ENCODE data around the gene RAB11FIP3. TPM values are rescaled to one million over a fixed set of nuclear protein-coding genes. Genes with fewer than 3 reads are reported as not detected.

The RAB11FIP3 gene
- total and polyA plus RNA-seq, 9 of the 15 experiments (the other 6 are each of a cell fraction or from before 2014, with no cell fraction given) = 0.46 to 13.1 (median 4.3) TPM

DNA sequence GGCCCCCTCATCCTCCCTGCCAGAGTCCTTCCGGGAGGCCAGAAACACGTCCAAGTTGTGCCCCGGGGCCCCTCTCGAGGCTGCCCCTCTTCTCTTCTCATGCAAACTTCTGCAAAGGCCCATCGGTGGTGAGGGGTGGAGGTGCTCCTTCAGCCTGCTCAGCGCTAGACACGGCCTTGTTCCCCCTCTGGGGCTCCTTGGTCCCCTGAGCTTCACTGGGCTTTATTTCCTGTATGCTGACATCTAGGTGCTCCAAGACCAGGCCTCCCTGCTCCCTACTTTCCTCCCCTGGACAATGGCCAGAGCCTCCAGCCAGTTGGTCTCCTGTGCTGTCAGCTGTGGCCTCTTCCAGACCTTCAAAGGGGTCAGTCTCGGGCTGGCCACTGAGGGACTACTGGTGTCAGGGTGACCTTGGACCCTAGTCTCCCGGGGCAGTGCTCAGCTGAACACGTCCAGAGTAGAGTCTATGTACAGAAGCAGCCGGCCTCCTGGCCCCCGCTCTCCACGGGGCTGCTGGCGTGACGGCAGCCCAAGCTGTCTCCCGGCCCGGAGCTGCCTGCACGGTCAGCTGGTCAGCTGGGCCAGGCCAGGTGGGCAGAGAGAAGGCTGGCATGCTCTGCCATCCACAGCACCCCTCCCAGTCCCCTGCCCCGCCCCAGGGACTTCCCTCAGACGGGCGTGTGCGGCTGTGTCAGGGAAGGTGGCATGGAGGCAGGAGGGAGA, 133.0 kb downstream of the RAB11FIP3 start (continued):
- TF ChIP-seq, protein P1, sequence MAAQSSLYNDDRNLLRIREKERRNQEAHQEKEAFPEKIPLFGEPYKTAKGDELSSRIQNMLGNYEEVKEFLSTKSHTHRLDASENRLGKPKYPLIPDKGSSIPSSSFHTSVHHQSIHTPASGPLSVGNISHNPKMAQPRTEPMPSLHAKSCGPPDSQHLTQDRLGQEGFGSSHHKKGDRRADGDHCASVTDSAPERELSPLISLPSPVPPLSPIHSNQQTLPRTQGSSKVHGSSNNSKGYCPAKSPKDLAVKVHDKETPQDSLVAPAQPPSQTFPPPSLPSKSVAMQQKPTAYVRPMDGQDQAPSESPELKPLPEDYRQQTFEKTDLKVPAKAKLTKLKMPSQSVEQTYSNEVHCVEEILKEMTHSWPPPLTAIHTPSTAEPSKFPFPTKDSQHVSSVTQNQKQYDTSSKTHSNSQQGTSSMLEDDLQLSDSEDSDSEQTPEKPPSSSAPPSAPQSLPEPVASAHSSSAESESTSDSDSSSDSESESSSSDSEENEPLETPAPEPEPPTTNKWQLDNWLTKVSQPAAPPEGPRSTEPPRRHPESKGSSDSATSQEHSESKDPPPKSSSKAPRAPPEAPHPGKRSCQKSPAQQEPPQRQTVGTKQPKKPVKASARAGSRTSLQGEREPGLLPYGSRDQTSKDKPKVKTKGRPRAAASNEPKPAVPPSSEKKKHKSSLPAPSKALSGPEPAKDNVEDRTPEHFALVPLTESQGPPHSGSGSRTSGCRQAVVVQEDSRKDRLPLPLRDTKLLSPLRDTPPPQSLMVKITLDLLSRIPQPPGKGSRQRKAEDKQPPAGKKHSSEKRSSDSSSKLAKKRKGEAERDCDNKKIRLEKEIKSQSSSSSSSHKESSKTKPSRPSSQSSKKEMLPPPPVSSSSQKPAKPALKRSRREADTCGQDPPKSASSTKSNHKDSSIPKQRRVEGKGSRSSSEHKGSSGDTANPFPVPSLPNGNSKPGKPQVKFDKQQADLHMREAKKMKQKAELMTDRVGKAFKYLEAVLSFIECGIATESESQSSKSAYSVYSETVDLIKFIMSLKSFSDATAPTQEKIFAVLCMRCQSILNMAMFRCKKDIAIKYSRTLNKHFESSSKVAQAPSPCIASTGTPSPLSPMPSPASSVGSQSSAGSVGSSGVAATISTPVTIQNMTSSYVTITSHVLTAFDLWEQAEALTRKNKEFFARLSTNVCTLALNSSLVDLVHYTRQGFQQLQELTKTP (IDR thresholded peaks at IDR 0.05; ENCODE audit: low read depth in 1 of 2, partially characterized antibody in 2 of 2) = no peak

DNA sequence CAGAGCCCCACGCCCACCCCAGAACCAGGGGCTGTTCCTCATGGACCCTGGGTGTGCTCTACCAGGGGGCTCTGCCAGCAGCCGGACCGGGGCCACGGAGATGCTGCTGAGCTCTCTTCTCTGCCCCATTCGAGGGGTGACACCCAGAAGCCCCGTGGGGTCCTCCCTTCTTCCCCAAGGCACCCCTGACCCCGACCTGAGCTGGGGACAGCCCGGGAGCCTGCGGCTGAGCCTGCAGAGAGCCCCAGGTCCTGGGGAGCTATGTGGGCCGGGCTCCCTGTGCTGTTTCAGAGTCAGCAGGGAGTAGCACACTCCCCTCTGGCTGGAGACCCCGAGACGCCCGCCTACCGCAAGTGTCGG, 133.6 kb downstream of the RAB11FIP3 start:
- ATAC-seq (no peak), DNase-seq (ENCODE audit: extremely low read depth in 1 of 4, low spot score in 3 of 4) (no peak), FAIRE-seq (no peak)
- CTCF ChIA-PET (ENCODE audit: low intra/inter-chr PET ratio) = no interaction called here
- H3K36me3 ChIP-seq (ENCODE audit: control insufficient read depth, insufficient read depth, low read length) = peaks cover 2% of the 10 kb centered on the region; the same call in 1 of the 3 replicates
- no peaks in the 10 kb centered on the region for H3K9me3 ChIP-seq (replicated peaks; ENCODE audit: control insufficient read depth, insufficient read depth, low read depth, low read length)
- H3K27ac ChIP-seq (ENCODE audit: extremely low read depth, low read depth, low read length) = no peak overlapping the region
- POLR2A ChIA-PET = interaction anchor here (0.6 to 1.0 kb wide), 2 partner anchors 32 to 1000 kb away, joined by 3 read pairs; partner anchors contain the start of gene CAPN15
- peaks cover 0 to 92% of the 10 kb centered on the region in 2 experiments; a peak in 2 of 5 replicates for H3K4me1 ChIP-seq (replicated peaks in 1 of 2; ENCODE audit: control insufficient read depth in 2 of 2, insufficient read depth in 2 of 2, low read length in 2 of 2)
- H3K79me2 ChIP-seq (ENCODE audit: control insufficient read depth, insufficient read depth, low read length) = no peaks in the 10 kb centered on the region
- BruUV-seq (replicated peaks) = no TSS peak
- intact Hi-C loops (cut with micrococcal nuclease) (no loop called here), in situ Hi-C loops (cut with MboI) (no loop called here)
- H3K9me1 ChIP-seq (ENCODE audit: control insufficient read depth, insufficient read depth, low read length) = no peaks in the 10 kb centered on the region
- H3K27me3 ChIP-seq (ENCODE audit: control insufficient read depth in 2 of 2, insufficient read depth in 2 of 2, low read length in 2 of 2) = peaks cover 3 to 17% of the 10 kb centered on the region in 2 experiments; a peak in 4 of 5 replicates
- H3K4me3 ChIP-seq = no peak overlapping the region
- no peak overlapping the region for H2AFZ ChIP-seq (ENCODE audit: low read depth, low read length)
- H4K20me1 ChIP-seq (replicated peaks; ENCODE audit: control insufficient read depth, insufficient read depth, low read length) = no peaks in the 10 kb centered on the region
- 33% methylated on average over 10 of the region's 15 CpGs for WGBS (ENCODE audit: insufficient coverage, low coverage, missing lambda C conversion rate)
- H3K9ac ChIP-seq (ENCODE audit: insufficient read depth in 1 of 2, low read depth in 2 of 2, low read length in 2 of 2) = no peak overlapping the region
- no peak overlapping the region for H3K4me2 ChIP-seq (ENCODE audit: insufficient read depth, low read length)
- TF ChIP-seq, protein P2, sequence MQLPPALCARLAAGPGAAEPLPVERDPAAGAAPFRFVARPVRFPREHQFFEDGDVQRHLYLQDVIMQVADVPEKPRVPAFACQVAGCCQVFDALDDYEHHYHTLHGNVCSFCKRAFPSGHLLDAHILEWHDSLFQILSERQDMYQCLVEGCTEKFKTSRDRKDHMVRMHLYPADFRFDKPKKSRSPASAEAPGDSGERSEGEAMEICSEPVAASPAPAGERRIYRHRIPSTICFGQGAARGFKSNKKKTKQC (CRISPR knock-in tag; IDR thresholded peaks at IDR 0.05) = no peak
- TF ChIP-seq, protein P3, sequence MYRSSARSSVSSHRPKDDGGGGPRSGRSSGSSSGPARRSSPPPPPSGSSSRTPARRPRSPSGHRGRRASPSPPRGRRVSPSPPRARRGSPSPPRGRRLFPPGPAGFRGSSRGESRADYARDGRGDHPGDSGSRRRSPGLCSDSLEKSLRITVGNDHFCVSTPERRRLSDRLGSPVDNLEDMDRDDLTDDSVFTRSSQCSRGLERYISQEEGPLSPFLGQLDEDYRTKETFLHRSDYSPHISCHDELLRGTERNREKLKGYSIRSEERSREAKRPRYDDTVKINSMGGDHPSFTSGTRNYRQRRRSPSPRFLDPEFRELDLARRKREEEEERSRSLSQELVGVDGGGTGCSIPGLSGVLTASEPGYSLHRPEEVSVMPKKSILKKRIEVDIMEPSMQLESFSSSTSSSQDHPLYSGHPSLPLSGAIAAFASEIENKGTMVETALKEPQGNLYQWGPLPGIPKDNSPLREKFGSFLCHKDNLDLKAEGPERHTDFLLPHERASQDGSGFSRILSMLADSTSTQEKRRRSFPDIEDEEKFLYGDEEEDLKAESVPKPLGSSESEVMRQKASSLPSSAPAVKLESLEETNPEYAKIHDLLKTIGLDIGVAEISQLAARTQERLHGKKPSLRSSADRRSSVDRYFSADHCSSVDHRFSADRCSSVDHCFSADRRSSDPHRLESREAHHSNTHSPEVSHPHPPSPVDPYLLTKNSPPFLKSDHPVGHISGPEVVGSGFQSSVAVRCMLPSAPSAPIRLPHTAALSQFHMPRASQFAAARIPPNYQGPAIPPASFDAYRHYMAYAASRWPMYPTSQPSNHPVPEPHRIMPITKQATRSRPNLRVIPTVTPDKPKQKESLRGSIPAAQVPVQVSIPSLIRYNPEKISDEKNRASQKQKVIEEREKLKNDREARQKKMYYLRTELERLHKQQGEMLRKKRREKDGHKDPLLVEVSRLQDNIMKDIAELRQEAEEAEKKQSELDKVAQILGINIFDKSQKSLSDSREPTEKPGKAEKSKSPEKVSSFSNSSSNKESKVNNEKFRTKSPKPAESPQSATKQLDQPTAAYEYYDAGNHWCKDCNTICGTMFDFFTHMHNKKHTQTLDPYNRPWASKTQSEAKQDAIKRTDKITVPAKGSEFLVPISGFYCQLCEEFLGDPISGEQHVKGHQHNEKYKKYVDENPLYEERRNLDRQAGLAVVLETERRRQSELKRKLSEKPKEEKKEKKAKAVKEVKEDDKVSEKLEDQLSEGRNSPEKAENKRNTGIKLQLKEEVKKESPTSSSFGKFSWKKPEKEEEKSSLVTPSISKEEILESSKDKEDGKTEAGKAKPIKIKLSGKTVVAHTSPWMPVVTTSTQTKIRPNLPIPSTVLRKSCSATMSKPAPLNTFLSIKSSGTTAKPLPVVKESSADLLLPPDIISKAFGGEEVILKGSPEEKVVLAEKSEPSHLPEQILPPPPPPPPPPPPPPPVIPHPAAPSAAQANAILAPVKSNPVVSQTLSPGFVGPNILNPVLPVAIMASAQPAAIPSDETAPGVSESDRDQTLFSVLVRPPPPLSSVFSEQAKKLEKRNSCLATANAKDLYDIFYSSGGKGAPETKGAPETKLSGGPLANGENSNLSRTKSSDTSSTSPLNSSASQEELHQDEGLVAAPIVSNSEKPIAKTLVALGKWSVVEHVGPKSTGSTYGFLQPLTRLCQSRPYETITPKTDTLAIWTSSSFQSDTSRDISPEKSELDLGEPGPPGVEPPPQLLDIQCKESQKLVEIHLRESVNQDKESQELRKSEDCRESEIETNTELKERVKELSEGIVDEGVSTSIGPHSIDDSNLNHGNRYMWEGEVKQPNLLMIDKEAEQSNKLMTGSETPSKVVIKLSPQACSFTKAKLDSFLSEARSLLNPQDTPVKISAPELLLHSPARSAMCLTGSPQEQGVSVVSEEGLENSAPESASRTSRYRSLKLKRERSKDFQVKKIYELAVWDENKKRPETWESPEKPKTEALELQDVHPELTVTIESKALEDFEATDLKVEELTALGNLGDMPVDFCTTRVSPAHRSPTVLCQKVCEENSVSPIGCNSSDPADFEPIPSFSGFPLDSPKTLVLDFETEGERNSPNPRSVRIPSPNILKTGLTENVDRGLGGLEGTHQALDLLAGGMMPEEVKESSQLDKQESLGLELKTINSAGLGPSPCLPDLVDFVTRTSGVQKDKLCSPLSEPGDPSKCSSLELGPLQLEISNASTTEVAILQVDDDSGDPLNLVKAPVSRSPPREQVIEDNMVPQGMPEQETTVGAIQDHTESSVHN (IDR thresholded peaks at IDR 0.05; ENCODE audit: borderline replicate concordance in 1 of 2, low read depth in 1 of 2) = no peak

Measured in K562 (cell line).